ENCODE measurements around the gene FAM227A.

DNA sequence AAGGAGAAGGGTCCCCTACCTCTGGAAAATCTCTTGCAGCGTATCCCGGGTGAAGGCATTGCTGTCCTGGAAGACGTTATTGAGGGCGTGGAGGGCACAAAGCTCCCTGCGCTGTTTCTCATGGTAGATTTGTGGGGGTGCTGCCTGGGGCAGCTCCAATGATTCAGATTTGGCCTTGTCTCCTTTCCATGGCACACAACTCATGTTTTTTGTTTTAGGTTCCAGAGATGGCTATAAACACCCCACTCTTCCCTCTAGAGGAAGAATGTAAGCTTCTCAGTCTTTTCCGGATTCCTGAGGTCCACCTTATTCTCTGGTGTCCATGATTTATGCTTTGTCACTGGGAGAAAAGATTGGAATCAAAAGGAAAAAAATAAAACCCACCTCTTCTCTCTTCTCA, 43.6 kb upstream of the FAM227A start:
- no peak for TF ChIP-seq POLR2A (IDR thresholded peaks at IDR 0.05)
- TF ChIP-seq, protein P1, sequence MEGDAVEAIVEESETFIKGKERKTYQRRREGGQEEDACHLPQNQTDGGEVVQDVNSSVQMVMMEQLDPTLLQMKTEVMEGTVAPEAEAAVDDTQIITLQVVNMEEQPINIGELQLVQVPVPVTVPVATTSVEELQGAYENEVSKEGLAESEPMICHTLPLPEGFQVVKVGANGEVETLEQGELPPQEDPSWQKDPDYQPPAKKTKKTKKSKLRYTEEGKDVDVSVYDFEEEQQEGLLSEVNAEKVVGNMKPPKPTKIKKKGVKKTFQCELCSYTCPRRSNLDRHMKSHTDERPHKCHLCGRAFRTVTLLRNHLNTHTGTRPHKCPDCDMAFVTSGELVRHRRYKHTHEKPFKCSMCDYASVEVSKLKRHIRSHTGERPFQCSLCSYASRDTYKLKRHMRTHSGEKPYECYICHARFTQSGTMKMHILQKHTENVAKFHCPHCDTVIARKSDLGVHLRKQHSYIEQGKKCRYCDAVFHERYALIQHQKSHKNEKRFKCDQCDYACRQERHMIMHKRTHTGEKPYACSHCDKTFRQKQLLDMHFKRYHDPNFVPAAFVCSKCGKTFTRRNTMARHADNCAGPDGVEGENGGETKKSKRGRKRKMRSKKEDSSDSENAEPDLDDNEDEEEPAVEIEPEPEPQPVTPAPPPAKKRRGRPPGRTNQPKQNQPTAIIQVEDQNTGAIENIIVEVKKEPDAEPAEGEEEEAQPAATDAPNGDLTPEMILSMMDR (IDR thresholded peaks at IDR 0.05): no peak

Data from stomach (tissue), 4 donors.